Activated T-cell treated with anti-CD3 and anti-CD28 coated beads, Interleukin-2, amount 50 U/mL, for 24 hours (primary cell): Measurements from ENCODE around the gene PARD3B.

Experiments used
- DNase-seq: peaks from one replicate; pipeline ENCODE4 v3.0.0-alpha.2; 2020
- H3K27ac Mint-ChIP-seq: 2 replicates; pipeline ENCODE4 v1.8.0; 2020; ENCODE audit warnings: mild to moderate bottlenecking, mixed read lengths
- H3K27me3 Mint-ChIP-seq: 2 replicates; pipeline ENCODE4 v1.8.0; 2020; ENCODE audit warnings: mixed read lengths
- H3K36me3 Mint-ChIP-seq: 2 replicates; pipeline ENCODE4 v1.8.0; 2020; ENCODE audit warnings: low read depth, mixed read lengths
- H3K4me1 Mint-ChIP-seq: 2 replicates; pipeline ENCODE4 v1.8.0; 2020; ENCODE audit warnings: low read depth, mixed read lengths
- H3K4me3 Mint-ChIP-seq: 2 replicates; pipeline ENCODE4 v1.8.0; 2020; ENCODE audit warnings: mild to moderate bottlenecking, moderate library complexity, mixed read lengths
- H3K9me3 Mint-ChIP-seq: 2 replicates; pipeline ENCODE4 v1.8.0; 2020; ENCODE audit warnings: mixed read lengths

PARD3B gene

GRCh38 chr2:205091411-205091810, 546.1 kb downstream of the PARD3B start:
- Mint-ChIP-seq H3K4me3 (no peak overlapping the region), H3K27me3 (no peaks in the 10 kb centered on the region), H3K9me3 (peaks cover 1% of the 10 kb centered on the region), H3K36me3 (no peaks in the 10 kb centered on the region), H3K4me1 (peaks cover 22% of the 10 kb centered on the region), H3K27ac (no peak overlapping the region)
- no peak for DNase-seq

- no peaks in the 10 kb centered on the region for H3K36me3 Mint-ChIP-seq
Observed at GRCh38 chr2:205094031-205094430, 548.8 kb downstream of the PARD3B start.

GRCh38 chr2:205103699-205104098, 558.4 kb downstream of the PARD3B start:
- Mint-ChIP-seq H3K27me3 (no peaks in the 10 kb centered on the region), H3K4me3 (no peak overlapping the region), H3K9me3 (no peaks in the 10 kb centered on the region), H3K36me3 (no peaks in the 10 kb centered on the region), H3K27ac (no peak overlapping the region), H3K4me1 (no peaks in the 10 kb centered on the region)
- no peak for DNase-seq

More at GRCh38 chr2:205094031-205094430, 548.8 kb downstream of the PARD3B start:
- DNase-seq: no peak
- peaks cover 21% of the 10 kb centered on the region for H3K4me1 Mint-ChIP-seq
- no peak overlapping the region for H3K4me3 Mint-ChIP-seq
- H3K27me3 Mint-ChIP-seq: no peaks in the 10 kb centered on the region
- no peaks in the 10 kb centered on the region for H3K9me3 Mint-ChIP-seq
- H3K27ac Mint-ChIP-seq: no peak overlapping the region

GRCh38 chr2:205107810-205108209, 562.5 kb downstream of the PARD3B start:
- DNase-seq: no peak
- Mint-ChIP-seq H3K36me3 (no peaks in the 10 kb centered on the region), H3K27me3 (no peaks in the 10 kb centered on the region), H3K4me1 (no peaks in the 10 kb centered on the region), H3K27ac (no peak overlapping the region), H3K9me3 (peaks cover 3% of the 10 kb centered on the region), H3K4me3 (no peak overlapping the region)

- no peak for DNase-seq
- Mint-ChIP-seq H3K27me3 (no peaks in the 10 kb centered on the region), H3K36me3 (no peaks in the 10 kb centered on the region), H3K4me1 (peaks cover 11% of the 10 kb centered on the region), H3K27ac (no peak overlapping the region), H3K9me3 (peaks cover 2% of the 10 kb centered on the region), H3K4me3 (no peak overlapping the region)
Observed at GRCh38 chr2:205115511-205115910, 570.2 kb downstream of the PARD3B start.

- no peak overlapping the region for H3K4me3 Mint-ChIP-seq
- peaks cover 11% of the 10 kb centered on the region for H3K4me1 Mint-ChIP-seq
- H3K27ac Mint-ChIP-seq: no peak overlapping the region
- H3K27me3 Mint-ChIP-seq: no peaks in the 10 kb centered on the region
- no peaks in the 10 kb centered on the region for H3K9me3 Mint-ChIP-seq
- H3K36me3 Mint-ChIP-seq: no peaks in the 10 kb centered on the region
- DNase-seq: no peak
Observed at GRCh38 chr2:205117125-205117524, 571.9 kb downstream of the PARD3B start.

GRCh38 chr2:205119136-205119535, 573.9 kb downstream of the PARD3B start:
- H3K36me3 Mint-ChIP-seq: no peaks in the 10 kb centered on the region

GRCh38 chr2:205128726-205129125, 583.5 kb downstream of the PARD3B start:
- Mint-ChIP-seq H3K9me3 (peaks cover 5% of the 10 kb centered on the region), H3K27ac (no peak overlapping the region), H3K27me3 (no peaks in the 10 kb centered on the region), H3K4me1 (peaks cover 19% of the 10 kb centered on the region), H3K36me3 (no peaks in the 10 kb centered on the region), H3K4me3 (no peak overlapping the region)
- DNase-seq: no peak

More at GRCh38 chr2:205119136-205119535, 573.9 kb downstream of the PARD3B start:
- Mint-ChIP-seq H3K27ac (no peak overlapping the region), H3K9me3 (no peaks in the 10 kb centered on the region), H3K4me3 (no peak overlapping the region), H3K27me3 (no peaks in the 10 kb centered on the region), H3K4me1 (peaks cover 11% of the 10 kb centered on the region)
- DNase-seq: no peak

GRCh38 chr2:205129531-205129930, 584.3 kb downstream of the PARD3B start:
- Mint-ChIP-seq H3K36me3 (no peaks in the 10 kb centered on the region), H3K4me1 (peaks cover 19% of the 10 kb centered on the region), H3K27ac (no peak overlapping the region), H3K4me3 (no peak overlapping the region), H3K27me3 (no peaks in the 10 kb centered on the region), H3K9me3 (peaks cover 5% of the 10 kb centered on the region)
- DNase-seq: no peak

GRCh38 chr2:205130111-205130829, 585.0 kb downstream of the PARD3B start:
- Mint-ChIP-seq H3K27ac (no peak overlapping the region), H3K4me3 (no peak overlapping the region), H3K27me3 (no peaks in the 10 kb centered on the region), H3K9me3 (peaks cover 4% of the 10 kb centered on the region), H3K4me1 (peaks cover 19% of the 10 kb centered on the region), H3K36me3 (no peaks in the 10 kb centered on the region)
- no peak for DNase-seq

- Mint-ChIP-seq H3K36me3 (no peaks in the 10 kb centered on the region), H3K4me3 (no peak overlapping the region), H3K4me1 (peaks cover 19% of the 10 kb centered on the region), H3K27ac (no peak overlapping the region), H3K27me3 (no peaks in the 10 kb centered on the region), H3K9me3 (no peaks in the 10 kb centered on the region)
- no peak for DNase-seq
Observed at GRCh38 chr2:205133544-205133943, 588.3 kb downstream of the PARD3B start.

- no peak for DNase-seq
- no peaks in the 10 kb centered on the region for H3K9me3 Mint-ChIP-seq
- no peak overlapping the region for H3K27ac Mint-ChIP-seq
- H3K4me3 Mint-ChIP-seq: no peak overlapping the region
- H3K36me3 Mint-ChIP-seq: no peaks in the 10 kb centered on the region
- H3K4me1 Mint-ChIP-seq: peaks cover 4% of the 10 kb centered on the region
- no peaks in the 10 kb centered on the region for H3K27me3 Mint-ChIP-seq
Observed at GRCh38 chr2:205138735-205139134, 593.5 kb downstream of the PARD3B start.

GRCh38 chr2:205139822-205140463, 594.7 kb downstream of the PARD3B start:
- H3K9me3 Mint-ChIP-seq: no peaks in the 10 kb centered on the region
- no peaks in the 10 kb centered on the region for H3K27me3 Mint-ChIP-seq
- no peak overlapping the region for H3K4me3 Mint-ChIP-seq
- DNase-seq: no peak
- H3K4me1 Mint-ChIP-seq: peaks cover 4% of the 10 kb centered on the region
- no peak overlapping the region for H3K27ac Mint-ChIP-seq
- H3K36me3 Mint-ChIP-seq: no peaks in the 10 kb centered on the region

- H3K36me3 Mint-ChIP-seq: no peaks in the 10 kb centered on the region
Observed at GRCh38 chr2:205141381-205141780, 596.1 kb downstream of the PARD3B start.

GRCh38 chr2:205145888-205146287, 600.6 kb downstream of the PARD3B start:
- H3K36me3 Mint-ChIP-seq: no peaks in the 10 kb centered on the region
- no peak overlapping the region for H3K27ac Mint-ChIP-seq
- H3K4me1 Mint-ChIP-seq: no peaks in the 10 kb centered on the region
- DNase-seq: no peak
- no peaks in the 10 kb centered on the region for H3K27me3 Mint-ChIP-seq
- H3K9me3 Mint-ChIP-seq: no peaks in the 10 kb centered on the region
- no peak overlapping the region for H3K4me3 Mint-ChIP-seq

More at GRCh38 chr2:205141381-205141780, 596.1 kb downstream of the PARD3B start:
- DNase-seq: no peak
- Mint-ChIP-seq H3K9me3 (no peaks in the 10 kb centered on the region), H3K27me3 (no peaks in the 10 kb centered on the region), H3K4me3 (no peak overlapping the region), H3K27ac (no peak overlapping the region), H3K4me1 (peaks cover 4% of the 10 kb centered on the region)
